A673 (cell line): ENCODE results near the gene MS4A15. TPM values are rescaled to one million over a fixed set of nuclear protein-coding genes. Genes with fewer than 3 reads are reported as not detected.
"Not testable (repeated sequence)": the region's sequence is repeated elsewhere in the genome, so short reads cannot be mapped to it uniquely, and the experiment has no call there.

Source experiments
- BruUV-seq: library from RNA; stranded (reverse); fragments of 400-500 nt; replicated peaks from 2 replicates; lab custom pipeline; 2021; lab: Mats Ljungman, UMichigan
- CTCF ChIA-PET: fragments of 300-600 bp; sonication (Branson Sonifier 250); formaldehyde crosslinking; loops from one replicate; lab custom pipeline; 2022; ENCODE audit warnings: antibody characterized with exemption; lab: Charles Lee
- POLR2A ChIA-PET: fragments of 300-600 bp; sonication (Branson Sonifier 250); formaldehyde crosslinking; loops from one replicate; lab custom pipeline; 2022; ENCODE audit warnings: antibody characterized with exemption; ENCODE audit not compliant: low non-redundant PET; lab: Charles Lee
- DNase-seq: peaks from one replicate; pipeline ENCODE4 v3.0.0-alpha.2; 2015; ENCODE audit warnings: low spot score
- H3K27ac ChIP-seq: fragments of 200-600 bp; sonication (generic); 2 replicates; pipeline ENCODE4 v1.5.1; 2016; ENCODE audit warnings: mixed run types, low read depth, mild to moderate bottlenecking, mixed read lengths, antibody characterized with exemption, low read length; ENCODE audit not compliant: poor library complexity, severe bottlenecking
- H3K27me3 ChIP-seq: fragments of 200-600 bp; sonication (generic); replicated peaks from 2 replicates; pipeline ENCODE4 v1.6.1; 2017; ENCODE audit warnings: mixed run types, low read depth, mild to moderate bottlenecking, mixed read lengths, antibody characterized with exemption, low read length; ENCODE audit not compliant: insufficient read depth, poor library complexity
- H3K36me3 ChIP-seq: fragments of 200-600 bp; sonication (generic); 2 replicates; pipeline ENCODE4 v1.6.1; 2016; ENCODE audit warnings: mixed run types, mild to moderate bottlenecking, mixed read lengths, antibody characterized with exemption, low read length; ENCODE audit not compliant: insufficient read depth, poor library complexity, severe bottlenecking
- H3K4me1 ChIP-seq: fragments of 200-600 bp; sonication (generic); 2 replicates; pipeline ENCODE4 v1.6.1; 2017; ENCODE audit warnings: mixed run types, mild to moderate bottlenecking, mixed read lengths, antibody characterized with exemption, low read length; ENCODE audit not compliant: insufficient read depth, poor library complexity, severe bottlenecking
- H3K4me3 ChIP-seq: fragments of 200-600 bp; sonication (generic); 2 replicates; pipeline ENCODE4 v1.5.1; 2016; ENCODE audit warnings: low read depth, mixed run types, mild to moderate bottlenecking, mixed read lengths, low read length; ENCODE audit not compliant: poor library complexity, severe bottlenecking
- H3K9me3 ChIP-seq: fragments of 200-600 bp; sonication (generic); 2 replicates; pipeline ENCODE4 v1.6.1; 2016; ENCODE audit warnings: mixed run types, low read depth, mild to moderate bottlenecking, mixed read lengths, antibody characterized with exemption, low read length; ENCODE audit not compliant: poor library complexity, severe bottlenecking
- EZH2 ChIP-seq: fragments of 200-600 bp; sonication (generic); IDR thresholded peaks from 2 replicates; pipeline ENCODE4 v1.6.1; 2017; ENCODE audit warnings: borderline replicate concordance, low read depth, mild to moderate bottlenecking, mixed read lengths, antibody characterized with exemption, low read length; ENCODE audit not compliant: poor library complexity, severe bottlenecking
- intact Hi-C: fragments of 100-400 bp; cut with micrococcal nuclease; formaldehyde crosslinking; loops from one replicate; pipeline ENCODE4 v1.10.0; 2022; ENCODE audit not compliant: unreplicated experiment
- total RNA-seq: library from RNA; stranded (reverse); gene quantifications from 2 replicates; pipeline ENCODE4 v1.2.3, GENCODE V29; 2021
- TF ChIP-seq, protein P1 (sequence below): fragments of 300-800, 200-600 bp; sonication (generic); conservative IDR thresholded peaks from 2 replicates; pipeline ENCODE4 v1.5.1; 2017; ENCODE audit warnings: low read depth, mild to moderate bottlenecking, antibody characterized with exemption, low read length, moderate library complexity, mixed read lengths

MS4A15 gene
- total RNA-seq, 1 experiment from 2014 or later, result not detected

DNA sequence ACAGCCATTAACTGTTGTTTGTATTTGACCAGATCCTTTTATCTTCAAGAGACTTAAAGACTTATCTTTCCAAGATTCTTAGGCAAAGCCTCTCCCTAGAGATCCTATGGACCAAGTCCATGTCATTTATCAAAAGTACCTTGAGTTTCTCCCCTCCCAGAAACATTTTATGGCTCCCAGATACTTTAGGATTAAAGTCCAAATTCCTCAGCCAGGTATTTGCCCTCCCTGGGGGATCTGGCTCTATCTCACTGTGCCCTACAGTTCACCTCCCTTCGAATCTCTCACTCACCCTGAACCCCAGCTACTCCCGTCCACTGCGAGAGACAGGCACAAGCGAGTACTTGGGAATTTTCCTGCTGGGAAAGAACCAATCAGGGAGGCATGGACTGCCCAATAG lies 45.4 kb upstream of the MS4A15 start:
- H3K9me3 ChIP-seq, result no peaks in the 10 kb centered on the region
- ChIA-PET CTCF (no interaction called here), POLR2A (no interaction called here)
- no TSS peak for BruUV-seq
- intact Hi-C loops, result no loop called here
- H3K27ac ChIP-seq, result no peak overlapping the region
- H3K4me3 ChIP-seq, result no peak overlapping the region
- H3K4me1 ChIP-seq, result no peaks in the 10 kb centered on the region
- no peaks in the 10 kb centered on the region for H3K36me3 ChIP-seq
- TF ChIP-seq, protein P1, sequence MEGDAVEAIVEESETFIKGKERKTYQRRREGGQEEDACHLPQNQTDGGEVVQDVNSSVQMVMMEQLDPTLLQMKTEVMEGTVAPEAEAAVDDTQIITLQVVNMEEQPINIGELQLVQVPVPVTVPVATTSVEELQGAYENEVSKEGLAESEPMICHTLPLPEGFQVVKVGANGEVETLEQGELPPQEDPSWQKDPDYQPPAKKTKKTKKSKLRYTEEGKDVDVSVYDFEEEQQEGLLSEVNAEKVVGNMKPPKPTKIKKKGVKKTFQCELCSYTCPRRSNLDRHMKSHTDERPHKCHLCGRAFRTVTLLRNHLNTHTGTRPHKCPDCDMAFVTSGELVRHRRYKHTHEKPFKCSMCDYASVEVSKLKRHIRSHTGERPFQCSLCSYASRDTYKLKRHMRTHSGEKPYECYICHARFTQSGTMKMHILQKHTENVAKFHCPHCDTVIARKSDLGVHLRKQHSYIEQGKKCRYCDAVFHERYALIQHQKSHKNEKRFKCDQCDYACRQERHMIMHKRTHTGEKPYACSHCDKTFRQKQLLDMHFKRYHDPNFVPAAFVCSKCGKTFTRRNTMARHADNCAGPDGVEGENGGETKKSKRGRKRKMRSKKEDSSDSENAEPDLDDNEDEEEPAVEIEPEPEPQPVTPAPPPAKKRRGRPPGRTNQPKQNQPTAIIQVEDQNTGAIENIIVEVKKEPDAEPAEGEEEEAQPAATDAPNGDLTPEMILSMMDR, result no peak
- no peak for TF ChIP-seq EZH2
- peaks cover 13% of the 10 kb centered on the region for H3K27me3 ChIP-seq
- no peak for DNase-seq

DNA sequence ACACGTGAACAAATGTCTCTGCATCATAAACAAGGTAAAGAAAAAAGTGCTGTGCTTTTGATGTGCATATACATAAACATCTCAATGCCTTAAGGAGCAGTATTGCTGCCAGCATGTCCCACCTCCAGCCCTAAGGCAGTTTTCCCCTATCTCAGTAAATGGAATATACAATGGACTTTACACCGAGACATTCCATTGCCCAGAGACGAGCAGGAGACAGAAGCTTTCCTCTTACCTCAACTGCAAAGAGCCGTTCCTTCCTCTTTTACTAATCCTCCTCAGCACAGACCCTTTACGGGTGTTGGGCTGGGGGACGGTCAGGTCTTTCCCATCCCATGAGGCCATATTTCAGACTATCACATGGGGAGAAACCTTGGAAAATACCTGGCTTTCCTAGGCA lies 43.2 kb upstream of the MS4A15 start:
- intact Hi-C loops, result not testable (repeated sequence)

DNA sequence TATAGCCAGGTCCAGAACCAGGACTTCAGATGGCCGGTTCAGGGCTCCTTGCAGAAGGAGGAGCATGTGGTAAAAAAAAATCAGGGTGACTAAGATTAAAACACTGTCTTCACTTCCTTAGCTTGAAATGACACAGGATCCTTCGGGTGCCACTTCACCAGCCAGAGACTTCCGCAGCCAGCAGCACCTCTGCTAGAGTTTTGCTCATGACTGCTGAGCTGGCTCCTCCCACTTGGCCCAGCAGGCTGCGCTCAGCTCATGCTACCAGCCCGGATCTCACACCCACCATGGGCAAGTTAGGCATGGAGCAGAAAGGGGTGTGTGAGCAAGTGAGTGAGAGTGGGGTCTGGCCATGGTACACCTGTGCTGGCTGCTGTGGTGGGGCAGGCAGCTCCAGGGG lies 38.7 kb upstream of the MS4A15 start:
- Histone ChIP-seq H3K27ac (no peak overlapping the region), H3K36me3 (no peaks in the 10 kb centered on the region), H3K4me3 (no peak overlapping the region), H3K9me3 (no peaks in the 10 kb centered on the region), H3K27me3 (peaks cover 8% of the 10 kb centered on the region), H3K4me1 (no peaks in the 10 kb centered on the region)
- intact Hi-C loops, result no loop called here
- no peak for DNase-seq
- TF ChIP-seq EZH2, result no peak
- TF ChIP-seq, protein P1, result no peak
- POLR2A ChIA-PET, result no interaction called here
- CTCF ChIA-PET, result no interaction called here
- BruUV-seq, result no TSS peak

More for the DNA sequence above, 43.2 kb upstream of the MS4A15 start:
- POLR2A ChIA-PET, H3K4me1 ChIP-seq, H3K27ac ChIP-seq, DNase-seq, H3K4me3 ChIP-seq, BruUV-seq, H3K9me3 ChIP-seq, CTCF ChIA-PET, H3K36me3 ChIP-seq: not testable (repeated sequence)
- H3K27me3 ChIP-seq, result peaks cover 11% of the 10 kb centered on the region

DNA sequence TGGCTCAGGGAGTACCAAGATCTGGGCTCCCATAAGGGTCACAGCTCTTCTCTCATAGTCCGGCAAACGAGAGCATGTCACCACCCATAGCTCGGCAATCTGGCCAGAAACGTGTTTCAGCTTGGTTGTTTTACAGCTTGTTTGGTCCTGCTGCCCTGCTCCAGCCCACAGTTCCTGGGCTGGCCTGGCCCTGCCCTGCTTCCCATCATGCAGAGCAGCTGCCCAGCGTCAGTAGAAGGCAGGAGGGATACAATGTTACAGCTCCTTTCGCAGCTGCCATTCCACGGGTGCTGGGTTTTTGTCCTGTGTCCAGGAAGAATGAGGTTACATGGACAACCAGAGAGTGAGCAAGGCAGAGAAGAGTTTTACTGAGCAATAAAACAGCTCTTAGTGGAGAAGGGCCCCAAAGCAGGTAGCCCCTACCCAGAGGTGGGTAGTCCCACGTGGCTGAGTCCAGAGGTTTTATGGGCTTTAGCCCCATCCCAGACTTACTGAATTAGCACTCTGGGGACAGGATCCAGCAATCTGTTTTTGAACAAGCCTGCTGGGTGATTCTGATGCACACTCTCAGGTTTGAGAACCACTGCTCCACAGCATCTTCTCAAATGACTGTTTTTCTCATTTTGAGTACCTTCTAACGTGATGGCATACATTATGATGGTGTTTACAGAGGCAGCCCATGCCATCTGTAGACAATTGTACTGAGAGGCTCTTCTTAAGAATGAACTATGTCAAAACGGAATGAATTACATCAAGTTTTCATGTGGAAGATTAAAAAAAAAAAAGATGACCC lies 37.9 kb upstream of the MS4A15 start:
- H3K27ac ChIP-seq, result no peak overlapping the region
- no peaks in the 10 kb centered on the region for H3K4me1 ChIP-seq
- peaks cover 8% of the 10 kb centered on the region for H3K27me3 ChIP-seq
- intact Hi-C loops, result no loop called here
- H3K36me3 ChIP-seq, result no peaks in the 10 kb centered on the region
- H3K9me3 ChIP-seq, result no peaks in the 10 kb centered on the region
- ChIA-PET POLR2A (no interaction called here), CTCF (no interaction called here)
- no peak overlapping the region for H3K4me3 ChIP-seq
- DNase-seq, result no peak
- TF ChIP-seq, protein P1, result no peak
- TF ChIP-seq EZH2, result no peak
- BruUV-seq, result no TSS peak
